HEK293 (cell line): ENCODE results near the gene HYDIN.
"Not testable (repeated sequence)": the region's sequence is repeated elsewhere in the genome, so short reads cannot be mapped to it uniquely, and the experiment has no call there.

Source experiments
- CTCF ChIA-PET: fragments of 350-600 bp; formaldehyde crosslinking; extraction: SDS; loops from one replicate; lab custom pipeline; 2021; ENCODE audit warnings: antibody characterized with exemption; lab: Yijun Ruan, JAX
- POLR2A ChIA-PET: fragments of 300-600 bp; formaldehyde crosslinking; extraction: SDS; loops from one replicate; lab custom pipeline; 2020; ENCODE audit warnings: antibody characterized with exemption, inconsistent platforms; lab: Yijun Ruan, JAX
- H3K27ac ChIP-seq: fragments of 200-500 bp; sonication (Bioruptor generic); 2 replicates; pipeline ENCODE4 v1.5.1; 2014; ENCODE audit warnings: low read depth, low read length, control low read depth, inconsistent platforms; ENCODE audit errors: extremely low read depth
- H3K36me3 ChIP-seq, 2 experiments: fragments of 200-500 bp in 1 of 2; sonication (Bioruptor generic) in 1 of 2; 1 replicate in 1 of 2; 2 replicates in 1 of 2; pipeline ENCODE4 v1.5.1; 2014 to 2017; ENCODE audit warnings: inconsistent platforms in 2 of 2, low read length in 2 of 2; ENCODE audit not compliant: control insufficient read depth in 2 of 2, insufficient read depth in 1 of 2
- H3K4me1 ChIP-seq: fragments of 200-500 bp; sonication (Bioruptor generic); 2 replicates; pipeline ENCODE4 v1.5.1; 2014; ENCODE audit warnings: mild to moderate bottlenecking, low read length, inconsistent platforms; ENCODE audit not compliant: control insufficient read depth, insufficient read depth
- H3K4me3 ChIP-seq: 2 replicates; pipeline ENCODE4 v1.5.1; 2011; ENCODE audit warnings: low read depth, mild to moderate bottlenecking, control low read depth, low read length, moderate library complexity
- H3K9me3 ChIP-seq: fragments of 200-500 bp; sonication (Bioruptor generic); 2 replicates; pipeline ENCODE4 v1.5.1; 2014; ENCODE audit warnings: low read depth, low read length, inconsistent platforms; ENCODE audit not compliant: control insufficient read depth, insufficient read depth

Gene HYDIN

DNA sequence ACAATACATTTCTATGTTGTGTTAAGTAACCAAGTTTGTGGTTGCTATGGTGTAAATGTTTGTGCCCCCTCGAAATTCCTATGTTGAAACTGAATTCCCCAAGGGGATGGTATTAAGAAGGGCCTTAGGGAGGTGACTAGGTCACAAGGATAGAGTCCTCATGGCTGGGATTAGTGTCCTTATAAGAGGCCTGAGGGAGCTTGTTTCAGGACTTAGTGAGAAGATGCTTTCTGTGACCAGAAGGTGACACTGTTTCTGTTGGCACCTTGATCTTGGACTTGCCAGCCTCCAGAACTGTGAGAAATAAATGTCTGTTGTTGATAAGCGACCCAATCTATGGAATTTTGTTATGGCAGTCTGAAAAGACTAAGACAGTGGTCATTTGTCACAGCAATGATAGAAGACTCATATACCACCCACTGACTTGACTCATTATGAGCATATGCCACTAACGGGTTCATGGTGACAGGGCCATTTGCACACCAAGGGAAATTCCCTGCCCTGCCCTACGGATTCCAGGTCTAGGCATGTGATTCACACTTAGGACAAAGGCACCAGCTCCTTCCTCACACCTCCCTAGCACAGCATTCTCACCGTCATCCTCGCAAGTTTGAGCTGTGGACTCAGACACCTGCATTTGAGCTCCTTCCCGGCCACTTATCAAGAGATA lies 290.7 kb downstream of the HYDIN start:
- H3K36me3 ChIP-seq, H3K27ac ChIP-seq, H3K9me3 ChIP-seq, CTCF ChIA-PET, POLR2A ChIA-PET, H3K4me3 ChIP-seq, H3K4me1 ChIP-seq: not testable (repeated sequence)

- POLR2A ChIA-PET, H3K36me3 ChIP-seq, H3K4me1 ChIP-seq, CTCF ChIA-PET, H3K9me3 ChIP-seq, H3K4me3 ChIP-seq, H3K27ac ChIP-seq: not testable (repeated sequence)
These were observed 293.6 kb downstream of the HYDIN start for GRCh38 chr16:70936781-70937525.

- H3K4me1 ChIP-seq, CTCF ChIA-PET, POLR2A ChIA-PET, H3K36me3 ChIP-seq, H3K4me3 ChIP-seq, H3K27ac ChIP-seq, H3K9me3 ChIP-seq: not testable (repeated sequence)
These were observed 295.2 kb downstream of the HYDIN start for GRCh38 chr16:70935325-70935724.

GRCh38 chr16:70933746-70934145 lies 296.8 kb downstream of the HYDIN start:
- H3K9me3 ChIP-seq, CTCF ChIA-PET, POLR2A ChIA-PET, H3K4me1 ChIP-seq, H3K36me3 ChIP-seq, H3K4me3 ChIP-seq, H3K27ac ChIP-seq: not testable (repeated sequence)

DNA sequence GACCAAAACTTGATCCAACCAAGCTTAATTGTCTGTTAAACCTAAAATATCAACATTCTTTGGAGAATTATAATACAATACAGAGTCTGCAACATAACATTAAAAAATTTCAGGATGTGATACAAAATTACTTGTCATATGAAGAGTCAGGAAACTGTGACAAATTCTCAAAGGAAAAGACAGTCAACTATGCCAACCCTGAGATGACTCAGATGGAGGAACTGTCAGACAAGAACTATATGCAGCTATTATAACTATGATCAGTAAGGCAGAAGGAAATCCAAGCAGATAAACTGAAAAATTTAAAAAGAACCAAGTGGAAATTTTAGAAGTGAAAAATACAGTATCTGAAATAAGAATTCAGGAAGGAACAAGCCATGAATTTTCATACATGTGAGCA lies 299.8 kb downstream of the HYDIN start:
- H3K4me1 ChIP-seq, H3K4me3 ChIP-seq, POLR2A ChIA-PET, H3K9me3 ChIP-seq, CTCF ChIA-PET, H3K36me3 ChIP-seq, H3K27ac ChIP-seq: not testable (repeated sequence)

GRCh38 chr16:70922164-70922563 lies 308.4 kb downstream of the HYDIN start:
- POLR2A ChIA-PET, H3K27ac ChIP-seq, H3K4me1 ChIP-seq, H3K4me3 ChIP-seq, H3K36me3 ChIP-seq, CTCF ChIA-PET, H3K9me3 ChIP-seq: not testable (repeated sequence)

DNA sequence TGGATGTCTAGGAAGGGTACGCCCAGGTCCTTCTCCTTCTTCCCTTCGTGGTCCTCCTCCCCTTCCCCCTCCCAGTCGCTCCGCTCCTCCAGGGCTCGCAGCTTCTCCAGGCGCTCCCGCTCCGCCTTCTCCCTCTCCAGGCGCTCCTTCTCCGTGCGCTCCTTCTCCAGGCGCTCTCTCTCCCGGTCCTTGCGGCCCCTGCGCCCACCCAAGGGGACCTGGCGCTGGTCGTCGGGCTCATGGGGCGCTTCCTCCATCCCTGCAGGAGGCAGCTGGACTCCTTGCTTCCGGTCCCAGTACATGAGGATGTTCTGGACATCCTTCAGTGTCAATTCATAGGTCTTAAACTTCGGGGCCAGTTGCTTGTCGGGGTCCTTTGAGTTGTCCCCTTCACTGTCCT lies 309.9 kb downstream of the HYDIN start:
- H3K27ac ChIP-seq, H3K4me1 ChIP-seq, POLR2A ChIA-PET, H3K9me3 ChIP-seq, CTCF ChIA-PET, H3K36me3 ChIP-seq, H3K4me3 ChIP-seq: not testable (repeated sequence)

GRCh38 chr16:70888208-70888607 lies 342.3 kb downstream of the HYDIN start:
- H3K36me3 ChIP-seq, POLR2A ChIA-PET, H3K27ac ChIP-seq, H3K4me3 ChIP-seq, H3K9me3 ChIP-seq, H3K4me1 ChIP-seq, CTCF ChIA-PET: not testable (repeated sequence)

GRCh38 chr16:70884652-70885051 lies 345.9 kb downstream of the HYDIN start:
- CTCF ChIA-PET, POLR2A ChIA-PET, H3K9me3 ChIP-seq, H3K4me1 ChIP-seq, H3K36me3 ChIP-seq, H3K27ac ChIP-seq, H3K4me3 ChIP-seq: not testable (repeated sequence)

GRCh38 chr16:70882311-70882710 lies 348.2 kb downstream of the HYDIN start:
- POLR2A ChIA-PET, H3K36me3 ChIP-seq, H3K9me3 ChIP-seq, H3K4me1 ChIP-seq, CTCF ChIA-PET, H3K4me3 ChIP-seq, H3K27ac ChIP-seq: not testable (repeated sequence)

- CTCF ChIA-PET, H3K36me3 ChIP-seq, H3K4me3 ChIP-seq, POLR2A ChIA-PET, H3K4me1 ChIP-seq, H3K9me3 ChIP-seq, H3K27ac ChIP-seq: not testable (repeated sequence)
These were observed 352.6 kb downstream of the HYDIN start for GRCh38 chr16:70877895-70878294.
